CMK (cell line): ENCODE measurements around the gene CHD1.
"Not testable (repeated sequence)": the region's sequence is repeated elsewhere in the genome, so short reads cannot be mapped to it uniquely, and the experiment has no call there.

Experiments used
- DNase-seq: peaks from one replicate; pipeline ENCODE4 v3.0.0-alpha.2; 2010; ENCODE audit warnings: low read depth

The CHD1 gene

DNA sequence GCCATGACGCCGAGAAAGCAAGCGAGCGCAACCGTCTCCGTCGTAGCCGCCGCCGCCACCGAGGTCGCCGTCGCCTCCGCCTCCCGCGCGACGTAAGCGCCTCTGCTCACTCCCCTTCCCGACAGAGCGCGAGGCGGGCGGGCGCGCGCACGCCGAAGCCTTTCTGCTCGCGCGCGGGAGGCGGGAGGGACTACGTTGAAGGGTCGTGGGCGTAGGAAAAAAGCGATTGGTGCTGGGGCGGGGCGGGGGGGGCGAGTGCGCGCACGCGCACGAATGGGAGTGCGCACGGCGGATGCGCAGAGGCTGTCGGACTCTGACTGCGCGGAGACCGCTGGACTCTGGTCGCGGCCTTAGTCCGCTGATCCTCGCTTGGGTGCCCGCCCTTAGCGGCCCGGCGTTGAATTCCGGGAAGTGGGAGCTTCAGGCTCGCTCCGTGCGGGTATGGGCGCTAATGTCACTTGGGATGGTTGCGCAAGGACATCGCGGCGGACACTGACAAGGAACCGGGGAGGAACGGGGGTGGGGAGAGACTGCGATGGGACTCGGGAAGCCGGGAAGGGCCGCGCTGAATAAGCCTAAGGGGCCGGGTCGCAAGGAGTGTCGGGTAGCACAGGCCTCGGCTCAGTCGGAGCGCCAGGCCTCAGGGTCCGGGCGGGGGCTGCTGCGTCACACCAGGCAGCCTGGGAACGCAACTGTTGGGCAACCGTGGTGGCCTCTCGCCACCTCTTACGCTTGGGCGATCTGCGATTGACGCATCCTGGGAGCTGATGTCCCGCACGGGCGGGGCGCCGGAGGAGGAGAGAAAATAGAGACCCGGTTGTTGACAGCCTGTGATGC is at the start of gene CHD1:
Gene CHD1, minus strand, starts transcription at position 135 of the 837 bp plus-strand sequence. CDS start 2,621 bp downstream, outside the sequence.
- DNase-seq = peak; percentile 67

DNA sequence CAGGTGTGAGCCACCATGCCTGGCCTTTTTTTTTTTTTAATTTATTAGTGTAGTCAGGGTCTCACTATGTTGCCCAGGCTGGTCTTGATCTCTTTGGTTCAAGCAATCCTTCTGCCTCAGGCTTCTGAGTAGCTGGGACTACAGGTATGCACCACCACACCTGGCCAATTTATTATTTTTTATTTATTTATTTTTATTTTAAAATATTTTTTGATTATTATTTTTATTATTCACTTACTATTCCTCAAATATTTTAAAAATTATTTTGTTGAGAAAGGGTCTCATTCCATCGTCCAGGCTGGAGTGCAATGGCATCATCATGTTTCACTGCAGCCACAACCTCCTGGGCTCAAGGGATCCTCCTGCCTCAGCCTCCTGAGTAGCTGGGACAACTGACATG is 49.7 kb upstream of the CHD1 start:
- DNase-seq = no peak

DNA sequence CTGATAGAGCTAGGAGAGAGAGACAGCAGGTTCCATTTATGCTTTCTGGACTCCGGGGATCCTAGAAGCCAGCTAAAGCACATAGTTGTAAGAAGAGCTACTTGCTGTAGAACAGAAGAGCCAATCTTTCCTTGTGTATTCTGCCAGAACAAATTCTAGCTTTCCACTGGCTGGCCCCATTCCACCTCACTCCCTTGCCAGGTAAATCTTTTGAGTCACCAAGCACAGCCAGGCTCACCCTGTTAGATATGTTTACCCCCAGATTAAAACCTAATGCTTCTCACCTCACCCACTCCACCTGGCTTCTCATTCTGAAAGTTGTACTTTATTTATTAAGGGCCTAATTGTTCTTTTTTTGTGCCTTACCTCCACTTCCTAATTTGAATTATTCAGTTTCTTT is 48.9 kb upstream of the CHD1 start:
- DNase-seq = no peak

DNA sequence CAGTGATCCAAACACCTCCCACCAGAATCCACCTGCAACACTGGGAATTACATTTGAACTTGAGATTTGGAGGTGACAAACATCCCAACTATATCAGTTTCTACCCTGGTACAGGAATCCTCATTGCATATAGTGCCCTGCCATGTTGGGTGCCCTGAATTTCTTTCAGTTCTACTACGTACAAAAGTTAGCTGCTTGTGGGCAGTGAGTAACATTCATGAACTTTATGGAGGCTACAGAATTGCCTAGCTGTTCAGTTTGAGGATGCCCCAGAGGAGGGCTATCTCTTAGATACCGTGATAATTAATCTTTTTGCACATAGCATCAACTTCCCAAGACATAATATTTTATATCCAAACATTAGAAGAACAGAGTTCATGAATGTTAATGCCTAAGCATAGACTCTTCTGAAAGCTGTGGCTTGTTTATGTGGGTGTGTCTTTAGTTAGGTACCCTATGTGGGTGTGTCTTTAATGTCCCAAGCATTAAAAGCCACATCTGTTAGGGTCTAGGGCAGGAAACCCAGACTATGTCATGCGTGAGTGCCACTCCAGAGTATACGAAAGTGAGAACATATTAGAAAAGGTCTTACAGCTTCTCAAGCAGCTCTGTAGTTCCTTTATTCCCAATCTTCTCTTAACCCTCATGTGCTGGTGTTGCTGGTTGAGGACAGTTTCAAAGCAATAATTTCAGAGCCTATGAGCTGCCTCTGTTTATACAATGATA is 47.0 kb upstream of the CHD1 start:
- DNase-seq = no peak

DNA sequence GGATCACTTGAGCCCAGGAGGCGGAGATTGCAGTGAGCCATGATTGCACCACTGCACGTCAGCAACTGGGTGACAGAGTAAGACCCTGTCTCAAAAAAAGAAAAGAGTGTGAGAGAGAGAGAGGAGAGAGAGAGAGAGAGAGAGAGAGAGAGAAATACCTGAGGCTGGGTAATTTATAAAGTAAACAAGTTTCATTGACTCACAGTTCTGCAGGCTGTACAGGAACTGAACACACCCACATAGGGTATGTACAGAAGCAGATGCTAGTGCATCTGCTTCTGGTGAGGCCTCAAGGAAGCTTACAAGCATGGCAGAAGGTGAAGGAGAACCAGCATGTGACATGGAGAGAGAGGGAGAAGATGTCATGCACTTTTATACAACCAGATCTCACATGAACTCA is 46.4 kb upstream of the CHD1 start:
- no peak for DNase-seq

DNA sequence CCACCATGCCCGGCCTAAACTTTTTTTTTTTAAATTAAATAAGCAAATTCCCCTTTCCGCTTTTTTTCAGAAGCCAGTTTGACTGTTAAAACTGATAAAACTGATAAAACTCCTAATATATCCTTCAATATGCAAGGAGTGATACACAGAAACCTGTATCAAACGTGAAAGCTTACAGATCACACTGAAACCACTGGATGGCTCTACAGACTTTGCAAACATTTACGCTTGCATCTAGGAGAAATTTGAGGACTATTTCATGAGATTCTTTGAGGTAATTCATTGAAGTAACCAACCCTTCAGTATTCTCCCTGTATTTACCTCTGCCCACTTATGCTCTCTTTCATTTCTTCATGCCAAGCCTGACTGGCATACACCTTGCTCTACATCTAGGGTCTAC is 40.6 kb upstream of the CHD1 start:
- no peak for DNase-seq

DNA sequence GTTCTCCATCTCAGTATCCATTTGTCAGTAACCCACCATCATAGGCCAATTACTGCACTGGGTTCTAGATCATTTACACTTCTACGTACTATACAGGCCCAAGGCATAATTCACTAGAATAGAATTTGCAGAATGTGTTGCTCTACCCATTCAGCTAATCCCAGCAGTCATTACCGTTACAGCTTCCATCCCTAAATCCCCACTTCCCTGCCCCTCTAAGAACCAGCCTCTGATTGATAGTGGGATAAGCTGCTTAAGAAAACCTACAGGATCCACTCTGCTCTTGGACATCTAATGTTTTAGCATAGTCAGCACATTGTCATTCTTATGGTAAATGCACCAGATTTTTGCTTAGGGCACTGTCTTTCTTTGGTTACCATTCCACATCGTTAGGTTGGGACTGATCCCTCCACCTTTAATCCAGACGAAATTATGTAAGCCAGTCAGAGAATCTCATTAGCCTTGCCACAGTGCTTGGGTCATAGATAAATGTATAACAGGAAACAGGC is 39.3 kb upstream of the CHD1 start:
- no peak for DNase-seq

DNA sequence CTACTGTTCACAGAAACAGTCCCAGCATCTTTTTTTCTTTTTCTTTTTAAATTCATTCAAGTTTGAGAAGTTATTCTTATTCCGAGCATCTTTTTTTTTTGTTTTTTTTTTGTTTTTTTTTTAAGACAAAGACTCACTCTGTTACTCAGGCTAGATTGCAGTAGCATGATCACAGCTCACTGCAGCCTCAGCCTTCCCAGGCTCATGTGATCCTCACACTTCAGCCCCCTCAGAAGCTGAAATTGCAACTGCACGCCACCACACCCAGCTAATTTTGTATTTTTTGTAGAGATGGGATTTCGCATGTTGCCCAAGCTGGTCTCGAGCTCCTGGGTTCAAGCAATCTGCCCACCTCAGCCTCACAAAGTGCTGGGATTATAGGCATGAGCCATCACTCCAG is 36.4 kb upstream of the CHD1 start:
- DNase-seq = no peak

DNA sequence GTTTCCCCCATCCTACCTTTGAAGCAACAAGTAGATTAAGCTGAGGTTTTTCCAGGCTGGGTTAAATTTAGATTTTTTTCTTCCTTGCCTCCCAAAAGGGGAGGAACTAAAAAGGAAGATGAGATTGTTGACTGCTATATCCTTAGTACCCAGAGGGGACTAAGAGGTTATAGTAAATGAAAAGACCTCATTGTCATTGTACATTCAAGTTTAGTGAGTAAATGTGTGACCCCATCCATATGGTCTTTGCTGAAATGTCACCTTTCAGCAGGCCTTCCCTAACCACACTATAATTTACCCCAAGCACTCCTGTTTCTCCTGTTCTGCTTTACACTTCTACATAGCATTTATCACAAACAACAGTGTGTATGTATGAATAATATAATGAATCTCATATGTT is 35.8 kb upstream of the CHD1 start:
- DNase-seq = no peak

DNA sequence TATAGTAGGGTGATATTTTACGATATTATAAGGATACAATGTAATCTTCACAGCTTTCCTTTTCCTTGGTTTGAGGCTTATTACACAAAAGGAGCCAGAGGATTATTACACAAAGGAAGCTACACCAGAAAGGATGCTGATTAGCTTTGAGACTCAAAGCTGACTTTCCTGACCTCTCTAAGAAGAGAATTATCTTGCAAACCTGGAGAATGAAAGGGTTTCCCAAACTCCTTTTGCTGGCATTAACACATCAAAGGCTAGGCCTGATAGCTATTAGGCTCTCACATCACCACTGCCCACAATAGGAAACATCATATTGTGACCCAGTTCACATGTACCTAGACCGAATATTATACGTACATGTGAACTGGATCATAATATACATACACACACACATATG is 34.2 kb upstream of the CHD1 start:
- DNase-seq = no peak

DNA sequence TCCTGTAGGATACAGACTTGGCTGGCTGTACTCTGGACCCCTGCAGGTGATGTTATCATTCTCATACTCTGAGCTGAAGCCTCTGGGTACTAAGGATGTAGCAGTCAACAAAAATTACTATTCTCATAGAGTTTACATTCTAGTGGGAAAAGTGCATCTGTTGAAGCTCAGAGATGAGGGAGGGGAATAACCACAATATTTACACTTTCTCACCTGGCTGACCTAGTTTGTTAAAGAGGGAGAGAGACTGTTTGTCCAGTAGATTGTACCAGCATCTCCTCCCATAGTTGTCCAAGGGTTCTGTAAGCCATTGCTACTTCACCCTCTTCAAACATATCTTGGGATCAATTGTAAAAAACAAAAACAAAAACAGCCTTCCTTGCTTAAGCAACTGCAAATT is 33.8 kb upstream of the CHD1 start:
- no peak for DNase-seq

DNA sequence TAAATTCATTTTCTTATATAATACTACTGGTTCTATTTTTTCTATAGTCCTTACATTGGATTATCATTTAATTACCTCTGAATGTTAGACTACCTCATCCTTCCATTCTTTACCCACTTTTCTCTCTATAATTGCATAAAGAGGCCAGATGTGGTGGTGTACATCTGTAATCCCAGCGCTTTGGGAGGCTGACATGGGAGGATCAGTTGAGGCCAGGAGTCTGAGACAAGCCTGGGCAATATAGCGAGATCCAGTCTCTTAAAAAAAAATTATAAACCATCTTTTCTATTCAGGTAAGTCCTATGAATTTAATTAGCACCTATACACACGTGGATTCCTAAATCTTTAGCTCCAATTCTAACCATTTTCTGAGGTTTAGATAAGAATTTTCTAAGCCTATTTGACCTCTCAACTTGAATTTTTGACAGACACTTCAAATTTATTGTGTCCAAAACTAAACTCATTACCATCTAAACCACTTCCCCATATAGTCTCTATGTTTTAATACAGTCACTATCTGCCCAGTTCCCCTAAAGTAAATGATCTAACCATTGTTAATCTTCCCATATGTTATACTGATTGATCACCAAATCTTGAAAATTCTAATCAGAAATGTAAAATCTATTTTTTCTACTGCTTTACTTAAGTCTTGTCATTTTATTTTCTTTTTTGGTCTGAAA is 33.0 kb upstream of the CHD1 start:
- no peak for DNase-seq

DNA sequence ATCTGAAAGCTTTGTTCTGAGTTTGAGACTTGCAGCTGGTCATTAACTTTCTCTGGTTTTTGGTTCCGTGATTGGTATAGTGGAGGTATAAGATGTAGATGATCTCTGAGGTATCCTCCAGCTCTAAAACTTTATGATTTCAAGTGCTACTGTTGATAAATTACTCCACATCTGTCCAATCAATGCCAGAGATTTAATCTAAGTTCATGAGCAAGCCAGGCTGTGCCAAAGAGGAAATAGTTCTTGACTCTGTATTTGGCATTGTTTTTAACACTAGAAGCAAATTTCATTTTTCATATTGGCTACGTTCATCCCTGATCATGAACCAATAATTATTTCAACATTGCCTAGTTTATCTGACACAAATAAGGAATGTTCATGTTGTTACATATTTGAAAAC is 28.5 kb upstream of the CHD1 start:
- no peak for DNase-seq

DNA sequence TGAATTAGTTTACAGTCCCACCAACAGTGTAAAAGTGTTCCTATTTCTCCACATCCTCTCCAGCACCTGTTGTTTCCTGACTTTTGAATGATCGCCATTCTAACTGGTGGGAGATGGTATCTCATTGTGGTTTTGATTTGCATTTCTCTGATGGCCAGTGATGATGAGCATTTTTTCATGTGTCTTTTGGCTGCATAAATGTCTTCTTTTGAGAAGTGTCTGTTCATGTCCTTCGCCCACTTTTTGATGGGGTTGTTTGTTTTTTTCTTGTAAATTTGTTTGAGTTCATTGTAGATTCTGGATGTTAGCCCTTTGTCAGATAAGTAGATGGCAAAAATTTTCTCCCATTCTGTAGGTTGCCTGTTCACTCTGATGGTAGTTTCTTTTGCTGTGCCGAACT is 27.1 kb upstream of the CHD1 start:
- not testable (repeated sequence) for DNase-seq

DNA sequence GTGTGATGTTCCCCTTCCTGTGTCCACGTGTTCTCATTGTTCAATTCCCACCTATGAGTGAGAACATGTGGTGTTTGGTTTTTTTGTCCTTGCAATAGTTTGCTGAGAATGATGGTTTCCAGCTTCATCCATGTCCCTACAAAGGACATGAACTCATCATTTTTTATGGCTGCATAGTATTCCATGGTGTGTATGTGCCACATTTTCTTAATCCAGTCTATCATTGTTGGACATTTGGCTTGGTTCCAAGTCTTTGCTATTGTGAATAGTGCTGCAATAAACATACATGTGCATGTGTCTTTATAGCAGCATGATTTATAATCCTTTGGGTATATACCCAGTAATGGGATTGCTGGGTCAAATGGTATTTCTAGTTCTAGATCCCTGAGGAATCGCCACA is 26.7 kb upstream of the CHD1 start:
- DNase-seq = not testable (repeated sequence)

DNA sequence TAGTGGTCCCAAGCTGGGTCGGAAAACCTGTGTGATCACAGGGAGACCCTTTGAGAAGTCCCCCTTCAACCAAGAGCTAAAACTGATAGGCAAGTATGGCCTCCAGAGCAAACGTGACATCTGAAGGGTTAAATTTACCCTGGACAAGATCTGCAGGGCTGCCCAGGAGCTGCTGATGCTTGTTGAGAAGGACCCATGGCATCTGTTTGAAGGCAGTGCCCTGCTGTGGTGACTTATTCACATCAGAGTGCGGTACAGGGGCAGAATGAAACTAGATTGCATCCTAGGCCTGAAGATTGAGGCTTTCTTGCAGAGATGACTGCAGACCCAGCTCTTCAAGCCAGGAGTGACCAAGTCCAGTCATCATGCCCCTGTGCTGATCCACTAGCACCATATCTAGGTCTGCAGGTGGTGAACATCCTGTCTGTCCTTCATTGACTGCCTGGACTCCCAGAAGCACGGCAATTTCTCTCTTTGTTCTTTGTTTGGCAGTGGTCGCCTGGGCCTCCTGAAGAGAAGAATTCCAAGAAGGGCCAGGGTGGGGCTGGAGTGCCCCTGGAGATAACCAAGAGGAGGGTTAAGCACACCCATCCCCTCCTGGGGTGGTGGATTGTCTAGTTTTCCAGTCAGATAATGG is 25.7 kb upstream of the CHD1 start:
- DNase-seq = no peak

DNA sequence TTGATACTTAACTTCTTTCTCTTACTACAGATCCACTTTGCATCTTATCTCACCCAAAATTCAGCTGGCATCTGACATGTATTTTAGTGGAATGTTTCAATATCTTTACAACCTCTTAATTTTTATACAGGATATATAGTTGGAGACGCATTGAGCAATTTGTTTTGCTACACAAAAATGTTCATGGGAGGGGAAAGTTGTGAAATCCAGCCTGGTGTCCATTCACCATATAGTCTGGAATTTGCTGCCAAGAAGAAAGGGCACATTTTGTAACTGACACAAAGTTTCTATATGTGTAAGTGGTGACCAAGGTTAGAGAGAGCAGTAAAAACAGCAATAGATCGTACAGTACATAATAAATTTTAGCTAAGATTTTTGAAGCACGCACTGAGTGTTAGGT is 14.0 kb upstream of the CHD1 start:
- DNase-seq = no peak

DNA sequence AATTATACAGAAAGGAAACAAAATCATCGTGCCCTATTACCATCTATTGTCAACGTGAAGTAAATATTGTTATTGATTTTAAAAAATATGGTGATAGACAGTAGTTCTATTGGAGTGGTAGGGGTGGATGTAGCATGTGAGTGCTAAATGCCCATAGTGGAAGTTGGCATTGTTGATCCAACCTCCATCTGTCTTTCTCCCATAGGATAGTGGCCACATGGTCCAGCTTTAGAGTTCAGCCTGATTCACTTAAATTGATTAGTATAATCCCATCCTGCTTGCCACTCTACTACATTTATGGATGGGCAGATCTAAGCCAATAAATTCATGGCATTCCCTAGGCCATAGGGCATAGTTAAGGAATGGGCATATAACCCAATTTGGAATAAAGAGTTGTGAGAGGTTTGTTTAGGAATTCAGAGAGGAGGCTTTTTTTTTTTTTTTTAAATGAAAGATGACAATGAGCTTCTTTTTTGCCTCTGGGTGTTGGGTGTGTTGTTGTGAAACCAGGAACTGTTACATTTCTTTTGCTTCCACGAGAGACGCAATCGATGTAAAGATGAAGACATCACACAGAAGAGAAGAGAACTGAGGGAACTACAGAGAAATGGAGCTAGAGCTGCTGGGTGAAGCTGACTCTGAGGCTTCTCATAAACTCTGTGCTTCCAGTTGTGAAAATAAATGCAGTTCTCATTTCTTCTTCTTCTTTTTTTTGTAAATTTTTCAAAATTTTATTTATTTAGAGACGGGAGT is 12.5 kb upstream of the CHD1 start:
- DNase-seq = no peak

DNA sequence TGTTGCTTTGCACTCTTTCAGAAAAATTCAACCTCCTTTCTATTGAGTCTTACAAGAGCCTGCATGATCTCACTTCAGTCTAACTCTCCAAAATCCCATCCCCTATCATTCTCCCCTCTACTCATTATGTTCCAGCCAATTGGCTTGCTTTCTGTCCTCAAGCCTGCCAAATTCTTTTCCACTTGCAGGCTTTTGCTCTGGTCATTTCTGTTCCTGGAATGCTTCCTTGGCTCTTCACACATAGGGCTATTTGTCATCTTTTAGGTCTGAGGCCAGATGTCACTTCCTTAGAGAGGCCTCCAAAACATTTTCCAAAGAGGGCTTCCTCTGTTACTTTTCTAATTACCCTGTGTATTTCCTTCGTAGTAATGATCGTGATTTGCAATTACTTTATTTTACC is 11.8 kb upstream of the CHD1 start:
- no peak for DNase-seq

DNA sequence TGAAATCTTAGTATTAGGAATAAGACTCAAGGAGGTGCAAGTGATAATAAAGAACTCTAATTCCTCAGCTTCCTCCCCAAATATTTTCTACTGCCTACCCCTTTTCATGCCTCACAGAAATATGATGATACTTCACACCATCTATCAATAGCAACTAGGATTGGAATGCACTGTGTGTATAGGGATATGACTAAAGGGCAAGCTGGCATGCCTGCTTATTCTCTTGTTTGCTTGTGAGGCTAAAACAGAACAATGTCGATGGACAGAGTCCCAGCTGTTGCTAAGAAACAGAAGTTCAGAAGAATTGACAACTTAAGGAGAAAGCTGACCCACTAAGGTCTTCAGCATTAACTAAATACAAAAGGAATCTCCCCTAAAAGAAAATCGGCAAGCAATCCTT is 9.7 kb upstream of the CHD1 start:
- no peak for DNase-seq

DNA sequence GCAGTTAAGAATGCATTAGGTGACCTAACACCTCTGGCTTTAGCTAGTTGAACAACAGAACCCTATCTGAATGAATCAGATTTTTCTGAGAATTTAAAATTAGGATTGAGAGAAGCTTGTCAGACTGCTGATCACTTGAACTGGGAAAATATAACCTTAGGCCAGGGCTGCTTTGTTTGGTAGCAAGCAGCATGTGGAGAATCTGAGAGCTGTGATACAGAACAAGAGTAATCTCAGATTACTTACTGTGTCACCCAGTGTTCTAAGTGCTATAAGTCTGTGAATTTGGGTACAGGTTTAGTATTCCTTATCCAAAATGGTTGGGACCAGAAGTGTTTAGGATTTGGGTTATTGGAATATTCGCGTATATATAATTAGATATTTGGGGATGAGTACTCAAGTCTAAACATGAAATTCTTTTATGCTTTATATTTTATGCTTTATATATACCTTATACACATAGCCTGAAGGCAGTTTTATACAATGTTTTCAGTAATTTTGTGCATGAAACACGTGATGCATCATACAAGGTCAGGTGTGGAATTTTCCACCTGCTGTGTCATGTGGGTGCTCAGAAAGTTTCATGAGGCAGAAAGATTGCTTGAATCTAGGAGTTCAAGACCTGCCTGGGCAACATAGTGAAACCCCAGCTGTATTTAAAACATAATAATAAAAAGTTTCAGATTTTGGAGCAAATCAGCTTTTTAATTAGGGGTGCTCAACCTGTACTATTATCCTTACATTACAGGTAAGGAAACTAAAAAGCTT is 8.3 kb upstream of the CHD1 start:
- no peak for DNase-seq
